OCI-LY7 (cell line): Measurements from ENCODE around the gene TTC13. TPM values are rescaled to one million over a fixed set of nuclear protein-coding genes. Genes with fewer than 3 reads are reported as not detected.

Source experiments
- BruUV-seq: library from RNA; stranded (reverse); fragments of 400-500 nt; replicated peaks from 2 replicates; lab custom pipeline; 2021; lab: Mats Ljungman, UMichigan
- CTCF ChIA-PET: fragments of 300-600 bp; sonication (Branson Sonifier 250); formaldehyde crosslinking; loops from one replicate; lab custom pipeline; 2022; ENCODE audit warnings: antibody characterized with exemption; ENCODE audit not compliant: unreplicated experiment; lab: Charles Lee
- POLR2A ChIA-PET: fragments of 300-600 bp; sonication (Branson Sonifier 250); formaldehyde crosslinking; loops from one replicate; lab custom pipeline; 2022; ENCODE audit warnings: antibody characterized with exemption; lab: Charles Lee
- DNase-seq: peaks from one replicate; pipeline ENCODE4 v3.0.0-alpha.2; 2015; ENCODE audit warnings: low spot score
- H2AFZ ChIP-seq: fragments of 200-600 bp; sonication (generic), shearing (Covaris generic); 2 replicates; pipeline ENCODE4 v1.6.1; 2014; ENCODE audit warnings: mild to moderate bottlenecking, antibody characterized with exemption, low read length, moderate library complexity
- H3K27ac ChIP-seq: fragments of 200-600 bp; sonication (generic); 2 replicates; pipeline ENCODE4 v1.5.1; 2014; ENCODE audit warnings: mixed run types, low read depth, mild to moderate bottlenecking, moderate library complexity, low read length, inconsistent platforms; ENCODE audit not compliant: poor library complexity, severe bottlenecking
- H3K36me3 ChIP-seq: fragments of 200-600 bp; sonication (generic); 2 replicates; pipeline ENCODE4 v1.6.1; 2014; ENCODE audit warnings: mild to moderate bottlenecking, antibody characterized with exemption, low read length, moderate library complexity, mixed read lengths; ENCODE audit not compliant: insufficient read depth
- H3K4me1 ChIP-seq: fragments of 200-600 bp; sonication (generic); 2 replicates; pipeline ENCODE4 v1.5.1; 2014; ENCODE audit warnings: mild to moderate bottlenecking, low read length; ENCODE audit not compliant: insufficient read depth, poor library complexity, severe bottlenecking
- H3K4me2 ChIP-seq: fragments of 200-600 bp; sonication (generic); 2 replicates; pipeline ENCODE4 v1.6.1; 2014; ENCODE audit warnings: mild to moderate bottlenecking, low read length
- H3K4me3 ChIP-seq: fragments of 200-600 bp; sonication (generic); 2 replicates; pipeline ENCODE4 v1.5.1; 2014; ENCODE audit warnings: mild to moderate bottlenecking, low read depth, low read length; ENCODE audit not compliant: poor library complexity, severe bottlenecking
- H3K79me2 ChIP-seq: fragments of 200-600 bp; sonication (generic); 2 replicates; pipeline ENCODE4 v1.6.1; 2016; ENCODE audit warnings: low read depth, mild to moderate bottlenecking, low read length, moderate library complexity, mixed read lengths; ENCODE audit not compliant: insufficient read depth
- H3K9me2 ChIP-seq: fragments of 200-600 bp; sonication (generic); 2 replicates; pipeline ENCODE4 v1.6.1; 2016; ENCODE audit warnings: mild to moderate bottlenecking, low read length, mixed read lengths; ENCODE audit not compliant: insufficient read depth
- H3K9me3 ChIP-seq: fragments of 200-600 bp; sonication (generic); 2 replicates; pipeline ENCODE4 v1.6.1; 2014; ENCODE audit warnings: mild to moderate bottlenecking, mixed run types, low read length, mixed read lengths
- H4K20me1 ChIP-seq: fragments of 200-600 bp; sonication (generic); 2 replicates; pipeline ENCODE4 v1.6.1; 2014; ENCODE audit warnings: mild to moderate bottlenecking, antibody characterized with exemption, low read length, moderate library complexity, mixed read lengths; ENCODE audit not compliant: insufficient read depth
- EZH2phosphoT487 ChIP-seq: fragments of 200-600 bp; sonication (generic); IDR thresholded peaks from 2 replicates; pipeline ENCODE4 v1.6.1; 2018; ENCODE audit warnings: low read depth, borderline replicate concordance, mild to moderate bottlenecking, mixed run types, antibody characterized with exemption, low read length, moderate library complexity, mixed read lengths
- intact Hi-C: fragments of 100-400 bp; cut with micrococcal nuclease; formaldehyde crosslinking; loops from one replicate; pipeline ENCODE4 v1.10.0; 2022; ENCODE audit not compliant: unreplicated experiment
- total RNA-seq, 2 experiments: library from RNA; depleted of rRNA in 1 of 2; stranded (reverse); fragments of >200 nt in 1 of 2; shearing (Covaris generic) in 1 of 2; gene quantifications; 2 replicates each; pipeline ENCODE4 v1.2.3, GENCODE V29; 2014 to 2022
- TF ChIP-seq, protein P1 (sequence below): fragments of 200-600 bp; sonication (generic); conservative IDR thresholded peaks from 2 replicates; pipeline ENCODE4 v1.5.1; 2014; ENCODE audit warnings: mild to moderate bottlenecking, antibody characterized with exemption, low read length, moderate library complexity, mixed read lengths

TTC13 gene
- total RNA-seq, 2 experiments from 2014 or later, result 15.4 to 27.2 TPM

DNA sequence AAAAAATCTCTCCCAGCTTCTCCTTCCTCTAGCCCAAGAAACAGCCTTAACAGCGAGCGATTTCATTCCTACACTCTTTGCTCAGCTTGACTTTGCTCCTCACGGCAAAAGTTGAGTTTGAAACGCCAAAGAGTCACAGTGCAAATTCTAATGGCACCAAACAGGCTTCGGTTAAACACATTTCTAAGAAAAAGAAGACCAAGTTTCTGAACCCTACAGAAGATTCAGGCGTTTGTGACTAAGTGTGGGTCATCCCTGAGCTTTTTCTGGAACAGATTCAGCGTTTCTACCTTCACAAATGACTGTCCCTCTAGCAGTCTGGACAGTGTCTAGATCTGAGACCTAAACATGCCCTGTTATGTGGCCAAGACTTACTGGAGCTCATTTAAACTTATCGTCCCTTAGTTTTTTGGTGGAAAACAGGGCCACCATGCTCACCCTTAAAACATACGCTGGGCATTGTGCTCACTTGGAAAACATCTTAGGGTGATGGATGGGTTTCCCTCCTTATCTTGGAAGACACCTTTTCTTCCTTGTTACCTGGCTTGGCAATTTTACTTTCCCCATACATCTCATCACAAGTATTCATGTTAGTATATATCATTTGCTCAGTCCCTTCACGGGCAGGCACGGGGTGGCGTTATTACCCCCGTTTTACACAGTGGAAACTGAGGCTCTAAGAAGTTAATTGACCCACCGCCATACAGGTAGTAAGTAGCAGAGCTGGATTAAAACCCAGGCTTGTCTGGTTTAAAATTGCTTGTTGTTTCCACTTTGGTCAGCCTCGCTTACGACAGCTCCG is 111.4 kb downstream of the TTC13 start:
- intact Hi-C loops, result loop anchor here (2.0 to 5.0 kb wide), 3 partner anchors 111 to 343 kb away; partner anchors contain the start of genes ARV1, COG2 and TTC13
- H4K20me1 ChIP-seq, result no peaks in the 10 kb centered on the region
- ChIA-PET POLR2A (interaction anchor here (0.5 to 1.7 kb wide), 5 partner anchors 9 to 1575 kb away, joined by 3 to 6 read pairs (median 3); no protein-coding TSS in a partner anchor), CTCF (no interaction called here)
- TF ChIP-seq, protein P1, sequence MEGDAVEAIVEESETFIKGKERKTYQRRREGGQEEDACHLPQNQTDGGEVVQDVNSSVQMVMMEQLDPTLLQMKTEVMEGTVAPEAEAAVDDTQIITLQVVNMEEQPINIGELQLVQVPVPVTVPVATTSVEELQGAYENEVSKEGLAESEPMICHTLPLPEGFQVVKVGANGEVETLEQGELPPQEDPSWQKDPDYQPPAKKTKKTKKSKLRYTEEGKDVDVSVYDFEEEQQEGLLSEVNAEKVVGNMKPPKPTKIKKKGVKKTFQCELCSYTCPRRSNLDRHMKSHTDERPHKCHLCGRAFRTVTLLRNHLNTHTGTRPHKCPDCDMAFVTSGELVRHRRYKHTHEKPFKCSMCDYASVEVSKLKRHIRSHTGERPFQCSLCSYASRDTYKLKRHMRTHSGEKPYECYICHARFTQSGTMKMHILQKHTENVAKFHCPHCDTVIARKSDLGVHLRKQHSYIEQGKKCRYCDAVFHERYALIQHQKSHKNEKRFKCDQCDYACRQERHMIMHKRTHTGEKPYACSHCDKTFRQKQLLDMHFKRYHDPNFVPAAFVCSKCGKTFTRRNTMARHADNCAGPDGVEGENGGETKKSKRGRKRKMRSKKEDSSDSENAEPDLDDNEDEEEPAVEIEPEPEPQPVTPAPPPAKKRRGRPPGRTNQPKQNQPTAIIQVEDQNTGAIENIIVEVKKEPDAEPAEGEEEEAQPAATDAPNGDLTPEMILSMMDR, result no peak; the same call in 1 of the 2 replicates
- no peak for TF ChIP-seq EZH2phosphoT487
- BruUV-seq, result TSS peak; percentile 56
- no peaks in the 10 kb centered on the region for H3K9me3 ChIP-seq
- no peaks in the 10 kb centered on the region for H3K79me2 ChIP-seq
- H3K4me2 ChIP-seq, result peak overlapping the region; percentile 98
- no peaks in the 10 kb centered on the region for H3K36me3 ChIP-seq
- DNase-seq, result peak; percentile 22
- peak overlapping the region; percentile 92 for H2AFZ ChIP-seq
- no peak overlapping the region for H3K27ac ChIP-seq
- peaks cover 21% of the 10 kb centered on the region for H3K4me1 ChIP-seq
- no peaks in the 10 kb centered on the region for H3K9me2 ChIP-seq
- H3K4me3 ChIP-seq, result peak overlapping the region; percentile 84

DNA sequence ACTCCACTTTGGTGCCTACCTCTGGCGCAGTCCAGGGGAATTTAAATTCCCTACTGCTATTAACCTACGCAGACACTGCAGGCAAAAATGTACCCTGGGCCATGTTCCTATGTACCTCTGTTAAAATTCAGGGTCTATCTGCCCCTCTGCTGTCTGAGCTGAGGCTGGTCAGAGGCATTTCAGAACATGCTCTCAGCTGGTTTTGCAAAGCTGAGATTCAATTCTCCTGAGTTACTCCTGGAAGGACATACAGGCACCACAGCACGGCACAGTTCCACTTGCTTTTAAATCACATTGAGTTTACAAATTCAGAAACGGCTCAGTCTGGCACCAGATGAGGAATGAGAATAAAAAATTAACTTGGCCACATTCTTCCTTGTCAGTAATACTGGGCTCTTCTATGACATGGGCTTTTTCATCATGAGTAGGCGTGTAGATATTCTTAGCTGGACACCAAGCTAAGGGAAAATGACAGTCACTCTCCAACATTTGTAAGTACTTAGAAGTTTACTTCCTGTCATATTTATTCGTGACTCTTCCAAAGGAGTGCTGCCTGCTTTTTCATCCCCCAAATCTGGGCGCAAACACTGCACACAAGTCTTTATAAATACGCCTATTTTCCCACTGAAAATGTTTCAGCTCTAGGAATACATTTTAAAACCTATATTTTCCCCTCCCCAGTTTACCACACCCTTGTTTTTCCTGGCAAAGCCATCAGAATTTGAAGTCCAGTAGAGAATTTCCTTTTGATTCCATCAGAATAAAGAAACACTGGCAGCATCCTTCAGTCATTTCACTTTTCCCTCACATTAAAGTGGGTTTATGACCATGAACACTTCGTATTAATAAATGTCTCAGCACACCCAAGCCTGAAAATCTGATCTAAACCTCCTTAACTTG is 112.2 kb downstream of the TTC13 start:
- Histone ChIP-seq H2AFZ (no peak overlapping the region), H3K27ac (no peak overlapping the region), H3K4me2 (peak overlapping the region; percentile 98), H3K4me3 (no peak overlapping the region), H3K4me1 (peaks cover 21% of the 10 kb centered on the region), H3K79me2 (no peaks in the 10 kb centered on the region), H3K9me2 (no peaks in the 10 kb centered on the region), H3K9me3 (no peaks in the 10 kb centered on the region), H4K20me1 (no peaks in the 10 kb centered on the region), H3K36me3 (no peaks in the 10 kb centered on the region)
- no TSS peak for BruUV-seq
- TF ChIP-seq, protein P1, result no peak
- no peak for TF ChIP-seq EZH2phosphoT487
- no peak for DNase-seq
- intact Hi-C loops, result loop anchor here (2.0 to 5.0 kb wide), 3 partner anchors 112 to 344 kb away; partner anchors contain the start of genes ARV1, COG2 and TTC13
- POLR2A ChIA-PET, result interaction anchor here (0.5 to 1.7 kb wide), 4 partner anchors 10 to 1831 kb away, joined by 3 to 6 read pairs (median 4); no protein-coding TSS in a partner anchor
- CTCF ChIA-PET, result no interaction called here
